ENCODE results near the gene ULBP3.
"Not testable (repeated sequence)": the region's sequence is repeated elsewhere in the genome, so short reads cannot be mapped to it uniquely, and the experiment has no call there.

The ULBP3 gene

DNA sequence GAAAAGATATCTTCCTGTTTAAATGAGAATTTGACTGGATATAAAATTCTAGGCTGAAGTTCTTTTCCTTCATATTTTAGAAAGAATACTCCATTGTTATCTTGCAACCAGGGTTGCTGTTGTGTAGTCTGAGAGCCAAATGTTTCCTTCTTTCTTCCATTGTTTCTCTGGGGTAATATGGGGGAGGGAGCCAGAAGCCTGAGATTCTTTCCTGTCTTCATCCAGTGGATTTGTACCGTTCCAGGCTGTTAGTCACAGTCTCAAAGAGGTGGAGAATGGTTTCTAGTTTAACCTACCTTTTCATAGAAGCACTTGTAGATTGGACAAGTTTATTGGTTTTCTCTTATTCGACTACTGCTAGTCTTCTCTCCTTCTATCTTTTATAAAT lies 6.1 kb upstream of the ULBP3 start:
- DNase-seq = no peak

DNA sequence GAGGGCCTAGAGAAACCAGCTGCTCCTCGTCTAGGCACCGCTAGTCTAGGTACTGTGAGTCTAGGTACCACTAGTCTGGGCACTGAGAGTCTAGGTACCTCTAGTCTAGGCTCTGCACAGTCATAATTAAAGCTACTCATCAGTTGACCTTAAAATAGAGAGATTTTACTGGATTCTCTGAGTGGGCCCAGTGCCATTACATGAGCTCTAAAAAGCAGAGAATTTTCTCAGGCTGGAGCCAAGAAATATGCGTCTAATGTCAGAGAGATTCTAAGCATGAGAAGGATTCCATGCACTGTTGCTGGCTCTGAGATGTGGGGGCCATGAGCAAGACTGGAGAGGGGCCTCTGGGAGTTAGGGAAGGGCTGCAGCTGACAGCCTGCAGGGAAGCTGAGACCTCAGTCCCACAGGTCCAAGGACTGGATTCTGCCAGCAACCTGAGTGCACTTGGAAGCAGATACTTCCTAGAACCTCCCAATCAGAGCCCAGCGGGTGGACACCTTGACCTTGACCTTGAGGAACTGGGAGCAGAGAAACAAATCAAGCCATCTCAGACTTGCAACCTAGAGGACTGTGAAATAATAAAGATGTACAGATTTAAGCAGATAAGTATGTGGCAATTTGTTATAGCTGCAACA lies 5.6 kb upstream of the ULBP3 start:
- DNase-seq = not testable (repeated sequence)

DNA sequence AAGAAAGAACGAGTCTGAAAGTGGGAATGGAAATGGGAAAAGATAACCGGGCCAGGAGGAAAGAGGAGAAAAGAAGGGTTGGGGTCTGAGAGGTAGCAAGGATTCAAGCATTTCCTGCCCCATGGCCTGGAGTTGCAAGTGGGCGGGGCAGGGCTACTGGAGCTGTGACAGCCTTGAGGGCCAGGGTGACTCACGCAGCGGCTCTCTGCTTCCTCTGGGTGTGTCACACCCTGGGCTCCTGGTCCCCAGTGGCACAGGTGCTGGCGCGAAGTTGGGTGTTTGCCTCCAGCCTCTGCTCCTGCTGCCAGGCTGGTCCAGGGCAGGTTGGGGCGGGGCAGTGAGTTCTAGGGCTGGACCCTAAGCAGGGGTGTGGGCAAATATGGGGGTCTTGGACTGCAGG lies 3.3 kb upstream of the ULBP3 start:
- no peak for DNase-seq

DNA sequence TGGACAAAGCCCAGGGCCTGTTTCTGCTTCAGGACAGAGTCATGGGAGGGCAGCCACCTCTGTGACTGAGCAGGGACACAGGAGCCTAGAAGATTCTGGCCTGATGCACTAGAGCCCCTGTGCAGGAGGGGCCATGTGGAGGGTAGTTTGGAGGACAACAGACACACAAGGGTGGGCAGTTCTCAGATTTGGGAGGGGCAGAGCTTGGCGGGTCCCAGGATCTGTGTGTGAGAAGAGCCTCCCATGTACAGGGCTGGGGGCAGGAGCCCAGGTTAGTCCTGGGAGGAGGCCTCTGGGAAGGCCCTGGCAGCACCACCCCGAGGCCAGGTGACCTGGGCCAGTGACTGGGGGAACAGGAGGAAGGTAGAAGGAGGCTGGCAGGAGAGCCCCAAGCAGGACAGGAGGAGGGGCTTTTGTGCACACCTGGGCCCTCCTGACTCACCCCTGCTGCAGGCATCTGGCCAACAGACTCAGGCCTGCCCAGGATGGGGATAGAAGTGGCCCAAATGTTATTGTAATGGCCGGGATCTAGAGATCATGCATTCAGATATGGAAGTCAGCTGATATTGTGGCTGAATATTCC lies 1.4 kb upstream of the ULBP3 start:
- no peak for DNase-seq

DNA sequence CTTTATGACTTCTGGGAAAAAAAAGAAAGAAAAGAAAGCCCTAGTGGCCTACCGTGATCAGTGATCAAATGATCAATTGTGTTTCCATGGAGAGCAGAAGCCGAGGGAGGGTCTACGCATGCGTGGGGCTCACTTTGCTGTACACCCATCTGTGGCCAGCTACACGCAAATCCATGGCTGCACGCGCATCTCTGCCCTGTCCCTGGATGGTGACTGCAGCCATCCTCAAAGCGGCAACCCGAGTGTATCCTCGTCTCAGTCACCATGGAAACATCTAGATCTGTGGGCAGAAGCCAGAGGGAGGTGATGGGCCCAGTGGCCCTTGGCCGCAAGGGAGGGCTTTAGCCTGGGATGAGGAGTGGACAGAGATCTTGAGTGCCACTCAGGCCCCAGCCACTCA lies 785 bp upstream of the ULBP3 start:
- no peak for DNase-seq

DNA sequence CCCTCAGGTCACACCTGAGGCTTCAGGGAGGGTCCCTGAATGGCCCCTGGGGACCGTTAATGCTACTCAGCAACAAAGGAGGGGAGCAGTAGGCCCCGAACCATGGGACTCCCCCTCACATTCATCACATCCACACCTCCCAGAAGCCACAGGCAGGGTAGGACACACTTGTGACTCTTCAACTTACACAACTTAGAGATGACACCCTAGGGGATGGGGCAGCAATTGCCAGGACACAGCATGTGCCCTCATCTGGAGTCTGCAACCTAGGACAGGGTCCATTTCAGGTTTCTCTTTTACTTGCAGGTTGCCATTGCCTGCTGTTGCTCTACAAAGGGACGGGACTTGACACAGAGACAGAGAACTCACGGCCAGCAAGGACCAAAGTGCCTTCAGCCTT lies 770 bp downstream of the ULBP3 start:
- DNase-seq = no peak

DNA sequence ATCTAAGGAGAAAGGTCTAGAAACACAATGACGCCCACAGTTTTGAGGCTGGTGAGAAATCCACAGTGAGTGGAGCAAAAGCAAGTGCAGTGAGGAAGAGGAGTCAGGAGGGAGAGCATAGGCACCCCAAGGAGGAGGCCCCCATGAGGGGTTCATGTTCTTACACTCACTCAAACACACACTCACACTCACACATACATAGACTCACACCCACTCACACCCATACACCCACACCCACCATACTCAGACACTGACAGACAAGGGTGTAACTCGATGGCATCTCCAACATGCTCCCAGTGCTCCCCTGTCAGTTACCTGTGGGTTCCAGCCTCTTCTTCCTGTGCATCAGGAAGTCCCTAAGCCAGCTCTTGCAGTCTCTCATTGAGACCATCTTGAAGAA lies 3.8 kb downstream of the ULBP3 start:
- no peak for DNase-seq

DNA sequence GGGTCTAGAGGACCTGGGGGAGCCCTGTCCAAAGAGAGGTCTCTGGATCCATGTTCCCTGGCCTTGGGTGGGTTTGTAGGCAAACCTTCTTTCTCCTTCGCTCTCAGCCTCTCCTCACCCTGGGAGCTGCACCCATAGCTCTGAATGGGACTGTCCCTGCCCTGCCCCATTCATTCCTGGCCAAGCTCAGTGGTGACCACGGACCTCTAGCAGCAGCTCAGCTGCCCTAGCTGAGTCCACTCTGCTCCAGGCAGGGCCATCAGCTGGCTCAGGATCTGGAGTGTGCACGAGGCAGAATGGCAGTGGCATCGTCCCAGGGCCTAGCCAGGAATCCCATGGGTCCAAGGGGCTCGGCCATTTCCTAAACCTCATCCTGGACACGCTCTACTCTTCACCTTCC lies 5.3 kb downstream of the ULBP3 start:
- no peak for DNase-seq

DNA sequence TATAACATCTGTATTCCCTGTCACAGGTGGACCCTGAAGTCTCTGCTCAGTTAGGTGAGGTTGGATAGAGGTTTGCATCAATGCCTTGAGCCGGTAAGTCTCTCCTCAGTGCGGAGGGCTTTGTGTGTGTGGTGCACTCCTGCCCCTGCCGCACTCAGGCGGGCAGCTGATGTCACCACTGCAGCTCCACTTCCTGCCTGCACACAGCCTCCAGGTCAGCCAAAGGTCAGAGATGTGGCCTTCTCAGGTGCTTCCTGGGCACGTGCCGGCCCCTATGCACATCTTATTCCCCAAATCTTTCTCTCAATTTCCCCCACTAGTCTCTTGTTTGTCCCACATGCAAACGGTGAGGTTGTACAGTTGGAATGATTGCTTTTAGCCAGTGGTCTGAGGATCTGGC lies 8.9 kb downstream of the ULBP3 start:
- not testable (repeated sequence) for DNase-seq

DNA sequence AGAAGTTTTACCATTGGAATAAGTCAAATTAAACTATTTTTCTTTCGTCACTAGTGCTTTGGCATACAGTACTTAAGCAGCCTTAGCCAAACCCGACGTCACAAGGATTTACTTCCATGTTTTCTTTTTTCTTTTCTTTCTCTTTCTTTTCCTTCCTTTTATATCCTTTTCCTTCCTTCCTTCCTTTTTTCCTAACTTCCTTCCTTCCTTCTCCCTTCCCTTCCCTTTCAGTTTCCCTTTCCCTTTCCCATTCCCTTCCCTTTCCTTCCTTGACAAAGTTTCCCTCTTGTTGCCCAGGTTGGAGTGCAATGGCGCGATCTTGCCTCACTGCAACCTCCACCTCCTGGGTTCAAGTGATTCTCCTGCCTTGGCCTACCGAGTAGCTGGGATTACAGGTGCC lies 9.9 kb downstream of the ULBP3 start:
- no peak for DNase-seq

DNA sequence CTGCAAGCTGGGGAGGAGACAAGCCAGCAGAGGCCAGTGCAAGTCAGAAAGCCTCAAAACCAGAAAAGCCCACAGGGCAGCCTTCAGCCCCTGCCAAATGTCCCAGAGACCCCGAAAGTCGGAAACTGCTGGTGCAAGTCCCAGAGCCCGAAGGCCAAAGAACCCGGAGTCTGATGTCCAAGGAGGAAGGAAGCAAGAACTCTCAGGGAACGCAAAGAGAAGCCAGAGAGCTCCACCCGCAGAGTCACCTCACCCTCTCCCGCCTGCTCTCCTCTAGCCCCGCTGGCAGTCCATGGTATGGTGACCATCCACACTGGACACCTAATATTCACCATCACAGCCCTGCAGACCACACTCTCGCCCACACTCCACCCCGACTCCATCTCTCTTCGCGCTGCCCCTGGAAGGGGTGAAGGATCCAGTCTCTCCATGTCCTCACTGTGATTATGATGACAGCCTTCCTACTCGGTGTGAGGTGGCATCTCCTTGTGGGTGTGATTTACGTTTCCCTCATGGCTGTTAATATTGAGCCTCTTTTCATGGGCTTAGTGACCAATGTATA lies 10.6 kb downstream of the ULBP3 start:
- no peak for DNase-seq

DNA sequence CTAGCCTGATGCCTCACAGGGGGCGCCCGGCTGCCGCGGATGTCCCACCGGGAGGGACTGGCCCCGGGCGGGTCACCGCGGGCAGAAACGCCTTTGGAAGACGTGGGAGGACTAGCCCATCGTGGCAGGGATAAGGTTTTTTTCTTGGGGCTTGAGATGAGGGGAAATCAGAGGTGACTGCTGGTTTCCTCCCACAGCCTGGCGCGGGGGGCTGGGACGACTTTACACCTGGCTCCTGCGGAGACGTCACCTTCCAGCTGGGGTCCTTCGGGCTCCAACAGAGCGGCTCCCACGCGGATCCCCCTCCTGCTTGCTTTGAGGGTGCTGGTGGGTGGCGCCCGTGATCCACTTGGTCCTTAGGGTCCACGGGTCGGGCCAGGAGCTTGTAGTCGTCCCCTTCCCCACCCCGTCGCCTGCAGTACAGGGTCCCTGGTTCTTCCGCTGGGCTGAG lies 11.4 kb downstream of the ULBP3 start:
- DNase-seq = no peak

DNA sequence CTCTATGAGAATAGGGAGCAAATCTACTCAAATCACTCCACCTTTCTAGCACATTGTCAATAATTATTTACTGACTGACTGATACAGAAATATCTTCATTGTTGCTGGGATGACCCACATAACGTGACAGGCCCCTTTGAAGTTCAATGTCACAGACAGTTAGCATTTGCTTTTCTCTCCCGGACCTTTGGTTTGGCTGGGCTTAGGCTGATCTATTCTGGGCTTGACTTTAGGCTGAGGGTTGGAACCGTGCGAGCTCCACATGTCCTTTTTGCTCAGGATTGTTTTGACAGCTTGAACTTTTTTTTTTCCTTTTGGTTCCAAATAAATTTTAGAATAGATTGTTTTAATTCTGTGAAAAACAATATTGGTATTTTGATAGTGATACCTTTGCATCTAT lies 12.0 kb downstream of the ULBP3 start:
- DNase-seq = no peak

DNA sequence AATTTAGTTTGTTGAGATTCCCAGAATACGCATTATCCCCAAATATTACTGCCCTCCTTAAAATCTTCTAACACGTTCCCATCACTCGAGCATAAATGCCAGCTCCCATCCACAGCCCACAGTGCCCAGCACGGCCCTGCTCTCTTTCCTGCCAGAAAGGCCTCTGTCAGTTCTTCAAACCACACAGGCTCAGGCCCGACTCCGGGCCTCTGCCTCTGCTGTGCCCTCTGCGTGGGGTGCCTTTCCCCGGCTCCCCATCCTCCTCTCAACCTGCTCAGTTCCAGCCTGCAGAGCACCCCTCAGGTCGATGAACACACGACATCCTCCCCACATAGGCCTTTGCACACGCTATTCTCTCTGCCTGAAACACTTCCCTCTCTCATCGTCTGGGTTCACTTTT lies 12.8 kb downstream of the ULBP3 start:
- no peak for DNase-seq

DNA sequence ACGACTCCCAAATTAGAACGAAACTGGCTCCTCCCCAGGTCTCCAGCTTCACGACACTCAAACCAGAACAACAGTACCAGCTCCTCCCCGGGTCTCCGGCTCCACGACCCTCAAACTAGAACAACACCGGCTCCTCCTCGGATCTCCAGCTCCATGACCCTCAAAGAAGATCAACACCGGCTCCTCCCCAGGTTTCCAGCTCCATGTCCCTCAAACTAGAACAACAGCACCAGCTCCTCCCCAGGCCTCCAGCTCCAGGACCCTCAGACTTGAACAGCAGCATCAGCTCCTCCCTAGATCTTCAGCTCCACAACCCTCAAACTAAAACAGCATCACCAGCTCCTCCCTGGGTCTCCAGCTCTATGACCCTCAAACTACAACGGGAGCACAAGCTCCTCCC lies 13.8 kb downstream of the ULBP3 start:
- DNase-seq = no peak

DNA sequence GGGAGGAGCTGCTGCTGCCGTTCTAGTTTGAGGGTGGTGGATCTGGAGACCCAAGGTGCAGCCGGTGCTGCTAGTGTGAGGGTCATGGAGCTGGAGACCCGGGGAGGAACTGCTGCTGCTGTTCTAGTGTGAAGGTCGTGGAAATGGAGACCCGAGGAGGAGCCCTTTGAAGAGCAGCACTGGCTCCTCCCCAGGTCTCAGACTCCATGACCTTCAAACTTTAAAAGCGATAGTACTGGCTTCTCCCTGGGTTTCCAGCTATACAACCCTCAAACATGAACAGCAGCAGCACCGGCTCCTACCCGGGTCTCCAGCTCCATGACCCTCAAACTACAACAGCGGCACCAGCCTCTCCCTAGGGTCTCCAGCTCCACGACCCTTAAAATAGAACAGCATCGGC lies 15.5 kb downstream of the ULBP3 start:
- DNase-seq = no peak

DNA sequence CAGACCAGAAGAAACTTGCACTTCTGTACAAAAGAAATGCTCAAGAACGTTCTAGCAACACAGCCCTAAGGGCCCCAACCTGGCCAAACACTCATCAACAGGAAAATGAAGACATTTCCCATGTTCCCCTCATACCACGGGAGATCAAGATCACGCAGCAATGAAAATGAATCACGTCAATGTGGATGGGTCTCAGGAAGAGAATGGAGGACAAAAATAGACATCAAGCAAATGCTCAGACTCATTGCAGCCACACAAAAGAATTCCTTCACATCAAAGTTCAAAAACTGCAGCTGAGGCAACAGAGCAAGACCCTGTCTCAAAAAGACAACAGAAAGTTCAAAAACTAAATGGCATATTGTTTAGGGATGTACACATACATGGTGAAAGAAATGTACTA lies 18.1 kb downstream of the ULBP3 start:
- no peak for DNase-seq

DNA sequence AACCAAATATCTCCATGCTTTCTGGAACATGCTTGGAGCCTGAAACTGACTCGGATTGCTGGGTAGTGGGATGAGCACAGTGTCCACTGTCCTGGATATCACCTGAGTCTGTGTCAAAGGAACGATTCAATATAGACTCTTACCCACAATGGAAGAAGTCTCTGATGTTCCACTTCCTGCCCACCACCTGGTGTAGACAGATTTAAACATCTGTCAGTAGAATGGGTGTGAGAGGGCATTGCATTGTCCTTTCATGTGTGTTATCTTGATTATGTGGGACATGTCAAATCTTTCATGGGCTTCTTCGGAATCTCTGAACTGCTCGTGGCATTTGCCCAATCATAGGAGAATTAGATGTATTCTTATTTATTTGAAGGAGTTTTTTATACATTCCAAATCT lies 20.8 kb downstream of the ULBP3 start:
- no peak for DNase-seq

DNA sequence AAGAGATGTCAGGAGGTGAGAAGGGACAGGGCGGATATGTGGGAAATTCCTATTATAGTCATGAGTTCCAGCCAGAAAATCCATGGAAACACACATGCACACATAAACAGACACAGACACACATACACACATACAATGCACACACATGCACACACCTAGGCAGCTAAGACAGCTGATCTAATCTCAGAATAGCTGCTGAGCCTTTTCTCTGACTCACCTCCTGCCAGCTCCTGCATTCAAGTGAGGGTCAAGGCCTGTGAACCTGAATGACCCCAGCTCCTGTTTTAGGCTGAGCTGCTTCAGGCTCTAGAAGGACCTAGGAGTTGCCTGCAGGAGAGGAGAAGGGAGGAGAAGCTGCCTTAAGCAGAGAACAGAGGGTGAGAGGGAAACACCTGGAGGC lies 22.0 kb downstream of the ULBP3 start:
- DNase-seq = no peak

DNA sequence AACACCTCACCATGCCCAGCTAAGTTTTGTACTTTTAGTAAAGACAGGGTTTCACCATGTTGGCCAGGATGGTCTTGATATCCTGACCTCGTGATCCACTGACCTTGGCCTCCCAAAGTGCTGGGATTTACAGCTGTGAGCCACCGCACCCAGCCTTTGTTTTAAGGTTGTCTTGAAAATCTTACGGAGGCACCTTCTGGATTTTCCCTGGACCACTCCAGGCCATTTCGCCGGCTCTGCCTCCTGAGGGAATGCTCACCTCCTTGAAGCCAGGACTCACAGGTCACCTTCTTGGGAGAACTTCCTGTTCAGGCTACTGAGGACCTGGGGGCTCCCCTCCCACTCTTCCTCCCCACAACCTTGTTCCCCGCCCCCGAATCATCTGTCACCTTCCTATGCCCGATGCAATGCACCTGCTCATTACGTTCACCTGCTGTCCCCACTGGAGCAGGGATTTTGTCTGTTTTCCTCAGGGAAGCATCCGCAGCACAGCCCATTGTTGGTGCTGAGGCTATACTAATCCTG lies 24.2 kb downstream of the ULBP3 start:
- DNase-seq = no peak

DNA sequence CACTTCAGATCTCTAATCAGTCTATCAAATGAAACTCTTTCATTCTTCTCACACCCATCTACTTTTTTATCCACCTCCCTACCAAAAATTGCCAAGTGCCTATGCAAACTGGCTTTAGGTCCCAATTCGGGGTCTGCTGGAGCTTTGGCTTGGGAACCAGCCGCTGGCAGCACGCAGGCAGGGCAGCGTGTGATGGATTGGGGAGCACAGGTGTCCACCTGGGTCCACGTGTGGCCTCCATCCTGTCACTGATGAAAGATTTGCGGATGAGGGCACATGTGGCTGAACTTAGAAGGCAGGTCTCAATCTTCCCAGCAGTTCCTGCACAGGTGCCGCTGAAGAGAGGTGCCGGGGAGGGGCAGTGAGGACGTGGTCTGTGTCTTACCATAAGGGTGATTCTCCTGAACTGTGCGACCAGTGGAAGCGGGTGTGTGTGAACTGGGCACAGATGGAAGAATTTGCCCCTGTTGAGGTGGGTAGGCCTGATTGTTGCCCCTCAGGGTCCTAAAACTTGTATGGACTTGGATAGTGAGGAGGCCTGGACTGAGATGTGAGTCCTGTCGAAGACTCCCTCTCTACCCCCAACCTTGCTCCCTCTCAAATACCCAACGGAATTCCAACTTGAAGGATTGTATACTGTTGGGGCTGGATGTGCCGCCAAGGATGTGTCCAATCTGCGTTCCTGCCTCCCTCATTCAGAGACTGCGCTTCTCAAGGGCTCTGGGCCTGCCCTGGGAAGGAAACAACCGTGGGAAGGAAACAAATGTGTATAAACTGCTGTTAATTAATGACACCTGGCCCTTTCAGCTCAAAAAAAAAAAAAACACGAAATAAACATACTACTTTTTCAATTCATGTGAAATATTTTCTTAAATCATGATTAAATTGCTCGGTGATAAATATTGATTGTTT lies 25.2 kb downstream of the ULBP3 start:
- DNase-seq = no peak

DNA sequence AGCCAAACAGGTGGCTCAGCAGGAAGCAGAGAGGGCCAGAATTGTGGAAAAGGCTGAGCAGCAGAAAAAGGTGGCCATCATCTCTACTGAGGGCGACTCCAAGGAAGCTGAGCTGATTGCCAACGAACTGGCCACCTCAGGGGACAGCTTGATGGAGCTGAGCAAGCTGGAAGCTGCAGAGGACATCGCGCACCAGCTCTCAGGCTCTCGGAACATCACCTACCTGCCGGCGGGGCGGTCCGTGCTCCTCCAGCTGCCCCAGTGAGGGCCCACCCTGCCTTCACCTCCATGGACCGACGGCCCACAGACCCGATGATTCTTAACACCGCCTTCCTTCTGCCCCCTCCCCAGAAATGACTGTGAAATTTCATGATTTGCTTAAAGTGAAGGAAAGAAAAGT lies 25.8 kb downstream of the ULBP3 start:
- no peak for DNase-seq

DNA sequence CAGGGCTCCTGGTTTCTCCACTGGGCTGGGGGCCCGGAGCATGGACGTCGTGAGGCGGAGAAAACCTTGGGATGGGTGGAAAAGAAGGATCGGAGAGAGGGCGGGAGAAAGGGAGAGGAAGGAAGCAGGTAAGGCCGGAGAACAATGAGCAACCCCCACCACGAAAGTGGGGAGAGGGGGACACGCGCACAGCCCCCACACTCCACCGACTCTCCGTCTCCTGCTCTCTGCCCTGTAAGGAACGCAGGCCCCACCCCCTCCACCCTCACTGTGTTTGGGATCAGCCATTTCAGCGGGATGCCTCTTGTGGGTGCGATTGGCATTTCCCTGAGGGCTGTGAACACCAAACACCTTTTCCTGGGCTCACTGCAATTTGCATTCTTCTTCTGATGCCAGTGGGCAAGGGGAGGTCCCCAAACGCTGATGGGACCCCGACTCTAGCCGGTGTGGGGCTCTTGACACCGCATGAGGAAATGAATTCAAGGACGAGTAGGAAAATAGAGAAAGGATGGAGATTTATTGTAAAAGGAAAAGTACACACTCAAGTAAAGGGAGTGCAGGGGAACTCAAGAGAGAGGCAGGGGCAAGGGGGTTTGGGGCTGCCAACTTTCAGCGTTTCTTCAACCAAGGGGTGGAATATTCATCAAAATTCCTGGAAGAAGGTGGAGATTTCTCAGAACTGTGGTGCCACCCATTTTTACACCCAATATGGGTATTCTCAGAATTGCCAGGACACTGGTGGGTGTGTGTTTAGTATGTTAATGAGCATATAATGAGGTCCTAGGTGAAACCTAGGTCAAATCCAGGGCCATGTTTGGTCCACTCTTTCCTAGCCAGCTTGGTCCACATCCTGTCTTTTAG lies 30.5 kb downstream of the ULBP3 start:
- DNase-seq = no peak
